Measurements from ENCODE around the gene ACTL8. TPM values are rescaled to one million over a fixed set of nuclear protein-coding genes. Genes with fewer than 3 reads are reported as not detected.

The ACTL8 gene
- total RNA-seq, 4 donors from 2014 or later: not detected

DNA sequence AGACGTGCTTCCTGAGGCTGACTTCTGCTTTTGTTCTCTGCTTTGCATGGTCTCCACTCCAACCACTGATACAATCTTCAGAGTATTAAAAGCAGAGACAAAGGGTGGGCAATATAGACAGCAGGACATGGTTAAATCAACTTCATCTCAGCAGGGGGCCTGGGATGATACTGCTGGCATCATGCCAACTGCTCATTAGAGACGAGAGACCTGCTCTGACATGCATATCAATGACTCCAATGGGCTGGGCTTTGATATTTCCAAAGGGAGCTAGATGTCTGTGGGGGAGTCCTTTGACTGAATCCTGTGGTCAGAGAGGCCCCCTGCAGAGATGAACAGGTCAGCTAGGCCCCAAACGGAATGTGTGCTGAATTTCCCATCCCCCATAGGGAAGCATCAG is 106.6 kb downstream of the ACTL8 start:
- Histone ChIP-seq H3K27ac (no peak overlapping the region), H3K4me3 (no peak overlapping the region), H3K9me3 (no peaks in the 10 kb centered on the region), H3K36me3 (no peaks in the 10 kb centered on the region), H3K4me1 (no peaks in the 10 kb centered on the region), H3K27me3 (no peaks in the 10 kb centered on the region)
- intact Hi-C loops (cut with DNase I; ENCODE audit: low total_unique reads): no loop called here
- 40 to 67% methylated on average over 1 to 3 of the region's 3 CpGs for WGBS, 2 donors (ENCODE audit: low coverage in 1 of 2)
- in situ Hi-C loops (cut with MboI; ENCODE audit: low pct_ligation_motif_present in 1 of 4, low pct_unique_long_range_greater_than_20kb in 1 of 4, low sequenced_read_pairs in 3 of 4): no loop called here
- DNase-seq: no peak
- TF ChIP-seq POLR2AphosphoS5 (IDR thresholded peaks at IDR 0.05): no peak
- TF ChIP-seq, protein P1, sequence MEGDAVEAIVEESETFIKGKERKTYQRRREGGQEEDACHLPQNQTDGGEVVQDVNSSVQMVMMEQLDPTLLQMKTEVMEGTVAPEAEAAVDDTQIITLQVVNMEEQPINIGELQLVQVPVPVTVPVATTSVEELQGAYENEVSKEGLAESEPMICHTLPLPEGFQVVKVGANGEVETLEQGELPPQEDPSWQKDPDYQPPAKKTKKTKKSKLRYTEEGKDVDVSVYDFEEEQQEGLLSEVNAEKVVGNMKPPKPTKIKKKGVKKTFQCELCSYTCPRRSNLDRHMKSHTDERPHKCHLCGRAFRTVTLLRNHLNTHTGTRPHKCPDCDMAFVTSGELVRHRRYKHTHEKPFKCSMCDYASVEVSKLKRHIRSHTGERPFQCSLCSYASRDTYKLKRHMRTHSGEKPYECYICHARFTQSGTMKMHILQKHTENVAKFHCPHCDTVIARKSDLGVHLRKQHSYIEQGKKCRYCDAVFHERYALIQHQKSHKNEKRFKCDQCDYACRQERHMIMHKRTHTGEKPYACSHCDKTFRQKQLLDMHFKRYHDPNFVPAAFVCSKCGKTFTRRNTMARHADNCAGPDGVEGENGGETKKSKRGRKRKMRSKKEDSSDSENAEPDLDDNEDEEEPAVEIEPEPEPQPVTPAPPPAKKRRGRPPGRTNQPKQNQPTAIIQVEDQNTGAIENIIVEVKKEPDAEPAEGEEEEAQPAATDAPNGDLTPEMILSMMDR (IDR thresholded peaks at IDR 0.05): no peak

DNA sequence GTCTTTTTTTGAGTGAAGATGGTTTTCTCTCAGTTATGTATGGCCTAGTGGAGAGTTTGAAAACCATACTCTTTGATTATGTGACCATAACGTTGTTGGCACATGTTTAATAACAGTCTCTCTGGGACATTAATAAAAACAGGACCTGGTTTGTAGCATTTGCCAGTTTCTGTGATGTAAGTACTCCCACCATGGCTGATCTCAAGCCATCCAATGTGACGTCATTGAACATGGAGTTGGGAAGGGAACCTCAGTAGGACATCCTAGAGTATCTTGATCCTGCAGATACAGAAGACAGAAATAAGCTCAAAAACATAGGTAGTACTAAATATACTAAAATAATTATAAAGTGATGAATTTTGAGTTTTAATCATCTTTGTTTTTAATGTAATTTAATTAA is 107.0 kb downstream of the ACTL8 start:
- H3K36me3 ChIP-seq: no peaks in the 10 kb centered on the region
- no peak for TF ChIP-seq EP300 (IDR thresholded peaks at IDR 0.05; ENCODE audit: low read depth)
- no peak for TF ChIP-seq POLR2A (IDR thresholded peaks at IDR 0.05)
- TF ChIP-seq, protein P1 (IDR thresholded peaks at IDR 0.05): no peak
- TF ChIP-seq POLR2AphosphoS5 (IDR thresholded peaks at IDR 0.05): no peak
- H3K9me3 ChIP-seq: no peaks in the 10 kb centered on the region
- no peak for DNase-seq
- H3K27ac ChIP-seq: no peak overlapping the region
- in situ Hi-C loops (cut with MboI; ENCODE audit: low pct_ligation_motif_present in 1 of 4, low pct_unique_long_range_greater_than_20kb in 1 of 4, low sequenced_read_pairs in 3 of 4): no loop called here
- no peaks in the 10 kb centered on the region for H3K4me1 ChIP-seq
- intact Hi-C loops (cut with DNase I; ENCODE audit: low total_unique reads): no loop called here
- no peak overlapping the region for H3K4me3 ChIP-seq
- WGBS, 2 donors (ENCODE audit: low coverage in 1 of 2): 67% methylated on average over 2 of the region's 2 CpGs; no CpG with 5 or more reads in 1 of the 2 donors
- H3K27me3 ChIP-seq: no peaks in the 10 kb centered on the region

DNA sequence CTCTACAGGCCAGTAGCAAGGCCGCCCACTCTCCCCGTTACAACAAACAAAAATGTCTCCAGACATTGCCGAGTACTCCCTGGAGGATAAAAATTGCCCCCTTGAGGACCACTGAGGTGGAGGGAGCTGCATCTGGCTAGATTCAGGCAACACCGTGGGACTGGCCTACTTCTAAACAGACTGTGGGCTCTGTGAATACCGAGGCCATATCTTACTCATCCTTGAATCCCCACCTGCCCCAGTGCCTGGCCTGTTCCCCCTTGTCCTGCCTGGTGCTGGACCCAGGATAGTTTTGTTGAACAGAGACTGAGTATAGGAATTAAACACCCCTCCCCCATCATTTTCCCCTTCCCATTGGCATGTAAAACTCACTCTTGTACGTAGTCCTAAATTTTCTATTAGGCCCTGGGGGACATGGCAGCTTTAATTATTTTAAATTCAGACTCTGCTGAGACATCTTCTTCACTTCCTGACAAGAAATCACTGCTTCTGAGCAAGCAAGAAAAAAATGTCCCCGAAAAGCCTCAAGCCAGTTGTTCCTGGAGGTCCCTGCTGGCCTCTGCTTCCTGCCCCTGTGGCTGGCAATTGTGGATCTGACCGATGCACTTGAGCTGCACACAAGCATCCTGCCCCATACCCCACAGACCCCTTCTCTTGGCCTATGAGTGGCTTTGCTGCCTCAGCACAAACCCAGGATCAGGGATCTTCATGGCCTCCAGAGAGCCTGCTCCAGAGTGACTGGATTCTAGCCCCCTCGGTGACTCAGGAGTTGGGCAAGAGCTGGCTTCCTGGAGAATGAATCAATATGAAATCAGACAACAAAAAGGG is 111.0 kb downstream of the ACTL8 start:
- no peaks in the 10 kb centered on the region for H3K4me1 ChIP-seq
- no peaks in the 10 kb centered on the region for H3K36me3 ChIP-seq
- no peaks in the 10 kb centered on the region for H3K27me3 ChIP-seq
- intact Hi-C loops (cut with DNase I; ENCODE audit: low total_unique reads) (no loop called here), in situ Hi-C loops (cut with MboI; ENCODE audit: low pct_ligation_motif_present in 1 of 4, low pct_unique_long_range_greater_than_20kb in 1 of 4, low sequenced_read_pairs in 3 of 4) (no loop called here)
- no peak for DNase-seq
- no peak for TF ChIP-seq POLR2AphosphoS5 (IDR thresholded peaks at IDR 0.05)
- TF ChIP-seq, protein P1 (IDR thresholded peaks at IDR 0.05): no peak
- TF ChIP-seq POLR2A (IDR thresholded peaks at IDR 0.05): no peak
- TF ChIP-seq EP300 (IDR thresholded peaks at IDR 0.05; ENCODE audit: low read depth): no peak
- H3K4me3 ChIP-seq: no peak overlapping the region
- H3K9me3 ChIP-seq: no peaks in the 10 kb centered on the region
- 69 to 75% methylated on average over 2 to 9 of the region's 9 CpGs for WGBS, 2 donors (ENCODE audit: low coverage in 1 of 2)
- H3K27ac ChIP-seq: no peak overlapping the region

DNA sequence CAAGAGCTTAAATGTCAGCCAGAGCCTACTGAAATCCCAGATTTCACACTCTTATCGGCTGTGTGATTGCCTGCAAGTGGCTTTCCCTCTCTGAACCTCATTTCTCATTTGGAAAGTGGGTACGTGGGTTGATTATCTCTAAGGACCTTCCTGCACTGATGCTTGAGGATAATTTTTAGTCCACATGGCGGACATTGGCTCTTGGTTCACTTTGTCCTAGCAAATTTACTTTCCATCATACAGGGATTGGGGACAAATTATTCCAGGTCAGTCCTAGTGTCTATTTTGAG is 111.6 kb downstream of the ACTL8 start:
- no peak overlapping the region for H3K27ac ChIP-seq
- in situ Hi-C loops (cut with MboI; ENCODE audit: low pct_ligation_motif_present in 1 of 4, low pct_unique_long_range_greater_than_20kb in 1 of 4, low sequenced_read_pairs in 3 of 4): no loop called here
- no peaks in the 10 kb centered on the region for H3K4me1 ChIP-seq
- no peak overlapping the region for H3K4me3 ChIP-seq
- WGBS, 2 donors (ENCODE audit: low coverage in 1 of 2): 73 to 100% methylated on average over 1 to 3 of the region's 3 CpGs
- intact Hi-C loops (cut with DNase I; ENCODE audit: low total_unique reads): no loop called here
- H3K9me3 ChIP-seq: no peaks in the 10 kb centered on the region
- no peaks in the 10 kb centered on the region for H3K36me3 ChIP-seq
- no peaks in the 10 kb centered on the region for H3K27me3 ChIP-seq
- no peak for TF ChIP-seq EP300 (IDR thresholded peaks at IDR 0.05; ENCODE audit: low read depth)
- TF ChIP-seq, protein P1 (IDR thresholded peaks at IDR 0.05): no peak
- TF ChIP-seq POLR2A (IDR thresholded peaks at IDR 0.05): no peak
- no peak for TF ChIP-seq POLR2AphosphoS5 (IDR thresholded peaks at IDR 0.05)
- no peak for DNase-seq
